ENCODE results near the gene SKOR1. TPM values are rescaled to one million over a fixed set of nuclear protein-coding genes. Genes with fewer than 3 reads are reported as not detected.

The SKOR1 gene
- total RNA-seq, 4 donors from 2014 or later = 0.27 to 0.79 TPM; not detected in 2

DNA sequence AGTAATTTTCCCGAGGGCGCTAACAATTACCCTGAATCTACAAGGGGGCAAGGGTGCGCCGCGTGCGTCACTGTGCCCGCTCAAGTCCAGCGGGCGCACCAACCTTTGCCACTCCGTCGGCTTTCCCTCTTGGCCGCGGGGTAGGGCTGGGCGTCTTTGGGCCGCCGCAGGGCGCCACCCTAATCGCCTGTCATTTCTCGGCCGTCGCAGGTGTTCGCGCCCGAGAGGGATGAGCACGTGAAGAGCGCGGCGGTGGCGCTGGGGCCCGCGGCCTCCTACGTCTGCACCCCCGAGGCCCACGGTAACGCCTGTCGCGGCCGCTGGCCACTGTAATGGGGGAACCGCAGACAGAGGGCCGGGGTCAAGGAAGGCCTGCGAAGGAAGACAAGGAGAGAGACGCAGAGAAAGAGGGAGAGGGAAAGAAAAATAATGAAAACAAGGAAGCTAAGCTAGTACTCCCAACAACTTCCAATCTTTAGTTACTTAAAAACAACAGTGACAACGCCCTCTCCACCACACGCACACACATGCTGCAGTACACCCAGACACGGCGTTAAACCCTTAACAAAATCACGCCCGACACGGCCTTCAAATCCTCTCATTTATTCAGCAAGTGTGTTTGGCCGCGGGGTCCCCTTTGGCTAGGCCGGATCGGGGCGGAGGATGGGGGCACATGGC lies 3.8 kb downstream of the SKOR1 start:
- H3K27me3 ChIP-seq = peaks cover 100% of the 10 kb centered on the region
- in situ Hi-C loops (cut with MboI; ENCODE audit: low pct_ligation_motif_present in 1 of 4, low pct_unique_long_range_greater_than_20kb in 1 of 4, low sequenced_read_pairs in 3 of 4) (loop anchor here in 1 of 4 donors (25.0 kb wide), 1 partner anchor 892 kb away; no protein-coding TSS in a partner anchor), intact Hi-C loops (cut with DNase I; ENCODE audit: low total_unique reads) (no loop called here)
- TF ChIP-seq POLR2AphosphoS5 (IDR thresholded peaks at IDR 0.05) (no peak), CTCF (IDR thresholded peaks at IDR 0.05) (no peak), POLR2A (IDR thresholded peaks at IDR 0.05) (no peak), EP300 (IDR thresholded peaks at IDR 0.05; ENCODE audit: low read depth) (no peak)
- H3K4me1 ChIP-seq = peaks cover 23 to 74% (median 59%) of the 10 kb centered on the region in 4 donors
- H3K27ac ChIP-seq = no peak overlapping the region
- H3K9me3 ChIP-seq = no peaks in the 10 kb centered on the region
- DNase-seq = no peak
- peak overlapping the region in 1 of 4 donors; percentile 30 for H3K4me3 ChIP-seq
- H3K36me3 ChIP-seq = no peaks in the 10 kb centered on the region
- 9% methylated on average over 54 of the region's 54 CpGs; no CpG with 5 or more reads in 1 of the 2 donors for WGBS, 2 donors (ENCODE audit: low coverage in 1 of 2)

DNA sequence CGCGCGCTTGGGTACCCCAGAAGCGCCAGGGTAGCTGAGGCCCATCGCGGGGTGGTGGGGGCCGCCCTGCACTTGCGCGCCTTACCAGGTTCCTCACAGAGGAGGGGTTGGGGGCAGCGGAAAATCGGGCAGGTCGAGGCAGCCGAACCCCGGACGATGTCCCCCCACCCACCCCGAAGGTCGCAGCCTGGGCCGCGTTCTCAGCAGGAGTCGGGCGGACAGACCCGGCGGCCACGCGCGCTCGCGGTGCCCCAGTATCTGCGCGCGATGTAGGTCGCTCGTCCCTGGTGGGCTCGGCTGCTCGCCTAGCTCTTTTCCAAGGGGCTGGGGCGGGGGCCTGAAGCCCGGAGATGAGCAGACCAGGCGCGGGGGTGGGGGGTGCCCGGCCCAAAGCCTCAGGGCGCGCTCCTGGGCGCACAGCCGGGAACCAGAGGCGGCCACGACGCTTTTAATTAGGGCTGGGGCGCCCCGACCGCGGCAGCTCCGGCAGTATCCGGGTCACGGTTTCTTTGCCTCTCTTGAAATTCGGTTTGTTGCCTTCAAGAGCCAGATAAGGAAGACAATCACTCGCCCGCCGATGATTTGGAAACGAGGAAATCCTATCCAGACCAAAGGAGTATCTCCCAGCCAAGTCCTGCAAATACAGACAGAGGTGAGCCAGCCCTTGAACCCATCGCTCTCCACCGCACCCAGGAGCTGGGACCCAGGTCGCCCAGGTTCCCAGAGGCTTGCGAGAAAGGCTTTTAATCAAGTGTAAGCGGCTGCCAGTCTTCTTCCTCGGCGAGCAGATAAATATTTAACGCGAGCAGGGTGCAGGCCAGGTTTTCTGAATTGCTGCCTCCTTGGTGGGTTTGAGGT lies 4.6 kb downstream of the SKOR1 start:
- intact Hi-C loops (cut with DNase I; ENCODE audit: low total_unique reads) = loop anchor here (10.0 kb wide), 1 partner anchor 365 kb away; no protein-coding TSS in a partner anchor

DNA sequence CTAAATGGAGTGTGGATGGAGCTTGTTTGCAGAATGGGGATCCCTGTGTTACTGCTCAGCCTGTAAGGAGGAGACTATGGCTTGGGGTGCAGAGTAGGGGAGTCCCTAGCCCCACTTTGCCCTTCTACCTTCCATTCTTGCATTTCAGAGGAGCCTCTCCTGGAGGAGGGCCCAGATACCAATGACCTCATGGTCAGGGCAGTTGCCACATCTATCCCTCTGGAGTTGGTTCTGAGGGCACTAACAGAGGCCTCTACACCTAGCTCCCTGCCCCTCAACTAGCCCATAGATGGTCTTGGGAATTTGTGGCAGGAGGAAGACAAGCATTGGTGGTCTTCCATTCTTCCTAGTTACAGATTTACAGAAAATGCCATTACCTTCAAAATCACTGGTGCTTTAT lies 6.1 kb downstream of the SKOR1 start:
- in situ Hi-C loops (cut with MboI; ENCODE audit: low pct_ligation_motif_present in 1 of 4, low pct_unique_long_range_greater_than_20kb in 1 of 4, low sequenced_read_pairs in 3 of 4) (loop anchor here (10.0 to 25.0 kb wide), 5 partner anchors 317 to 894 kb away; no protein-coding TSS in a partner anchor), intact Hi-C loops (cut with DNase I; ENCODE audit: low total_unique reads) (loop anchor here (10.0 kb wide), 1 partner anchor 367 kb away; no protein-coding TSS in a partner anchor)
- DNase-seq = no peak
- H3K36me3 ChIP-seq = no peaks in the 10 kb centered on the region
- TF ChIP-seq CTCF (IDR thresholded peaks at IDR 0.05) (no peak), POLR2AphosphoS5 (IDR thresholded peaks at IDR 0.05) (no peak), POLR2A (IDR thresholded peaks at IDR 0.05) (no peak), EP300 (IDR thresholded peaks at IDR 0.05; ENCODE audit: low read depth) (no peak)
- H3K27me3 ChIP-seq = peaks cover 99% of the 10 kb centered on the region
- peaks cover 44 to 78% (median 67%) of the 10 kb centered on the region in 4 donors for H3K4me1 ChIP-seq
- no peaks in the 10 kb centered on the region for H3K9me3 ChIP-seq
- H3K27ac ChIP-seq = no peak overlapping the region
- no peak overlapping the region for H3K4me3 ChIP-seq

More for the DNA sequence above, 4.6 kb downstream of the SKOR1 start:
- no peak for DNase-seq
- Histone ChIP-seq H3K4me3 (no peak overlapping the region), H3K4me1 (peaks cover 30 to 76% (median 67%) of the 10 kb centered on the region in 4 donors), H3K36me3 (no peaks in the 10 kb centered on the region), H3K27me3 (peaks cover 100% of the 10 kb centered on the region), H3K27ac (no peak overlapping the region), H3K9me3 (no peaks in the 10 kb centered on the region)
- in situ Hi-C loops (cut with MboI; ENCODE audit: low pct_ligation_motif_present in 1 of 4, low pct_unique_long_range_greater_than_20kb in 1 of 4, low sequenced_read_pairs in 3 of 4) = loop anchor here (10.0 to 25.0 kb wide), 5 partner anchors 315 to 893 kb away; no protein-coding TSS in a partner anchor
- 30% methylated on average over 67 of the region's 68 CpGs; no CpG with 5 or more reads in 1 of the 2 donors for WGBS, 2 donors (ENCODE audit: low coverage in 1 of 2)
- TF ChIP-seq POLR2A (IDR thresholded peaks at IDR 0.05) (no peak), CTCF (IDR thresholded peaks at IDR 0.05) (no peak), EP300 (IDR thresholded peaks at IDR 0.05; ENCODE audit: low read depth) (no peak), POLR2AphosphoS5 (IDR thresholded peaks at IDR 0.05) (no peak)

Data from transverse colon (tissue), 4 donors.